GM12891 (cell line): ENCODE measurements around the gene ZRSR2.

Experiments used
- POLR2A ChIP-seq: IDR thresholded peaks from 2 replicates; pipeline ENCODE4 v1.6.1; 2011; ENCODE audit warnings: low read depth, low read length, control low read depth
- POLR2AphosphoS5 ChIP-seq: IDR thresholded peaks from 2 replicates; pipeline ENCODE4 v1.6.1; 2011; ENCODE audit warnings: low read depth, low read length, control low read depth

DNA sequence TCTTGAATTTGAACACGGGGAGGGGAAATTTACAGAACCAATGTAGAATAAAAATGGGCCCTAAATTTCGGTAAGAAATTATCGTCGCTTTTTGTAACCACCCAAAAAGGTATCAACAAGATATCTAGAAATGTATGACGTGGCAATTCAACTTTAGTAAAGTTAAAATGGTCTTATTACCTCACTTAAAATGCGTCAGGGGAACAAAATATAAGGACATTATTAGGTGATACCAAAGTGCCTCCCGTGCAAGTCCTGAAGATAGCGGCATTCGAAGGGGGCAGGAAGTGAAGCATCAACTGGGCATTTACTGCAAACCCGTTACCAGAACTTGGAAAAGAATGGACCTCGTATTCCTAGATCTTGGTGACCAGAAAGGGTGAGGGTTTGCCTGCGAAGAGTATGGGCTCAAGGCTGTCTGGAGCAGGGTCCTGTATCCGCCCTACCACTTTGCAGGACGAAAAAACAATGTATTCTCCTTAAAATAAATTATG is 63.3 kb downstream of the ZRSR2 start:
- TF ChIP-seq POLR2AphosphoS5 (no peak), POLR2A (no peak)
